Stimulated activated naive CD8-positive, alpha-beta T cell treated with anti-CD3 and anti-CD28 coated beads, Interleukin-15, Interleukin-2, amounts not matched to agents 100 ng/mL and 50 ng/mL, for 24 hours (primary cell): ENCODE measurements around the gene LAMA4.
"Not testable (repeated sequence)": the region's sequence is repeated elsewhere in the genome, so short reads cannot be mapped to it uniquely, and the experiment has no call there.

Experiments used
- H3K27ac Mint-ChIP-seq: one replicate; pipeline ENCODE4 v1.8.0; 2021; ENCODE audit warnings: mild to moderate bottlenecking, mixed read lengths
- H3K27me3 Mint-ChIP-seq: one replicate; pipeline ENCODE4 v1.8.0; 2021; ENCODE audit warnings: mixed read lengths
- H3K36me3 Mint-ChIP-seq: one replicate; pipeline ENCODE4 v1.8.0; 2021; ENCODE audit warnings: low read depth, mixed read lengths
- H3K4me1 Mint-ChIP-seq: one replicate; pipeline ENCODE4 v1.8.0; 2021; ENCODE audit warnings: low read depth, mixed read lengths
- H3K4me3 Mint-ChIP-seq: one replicate; pipeline ENCODE4 v1.8.0; 2021; ENCODE audit warnings: mild to moderate bottlenecking, mixed read lengths
- H3K9me3 Mint-ChIP-seq: one replicate; pipeline ENCODE4 v1.8.0; 2021; ENCODE audit warnings: mixed read lengths

Gene LAMA4

DNA sequence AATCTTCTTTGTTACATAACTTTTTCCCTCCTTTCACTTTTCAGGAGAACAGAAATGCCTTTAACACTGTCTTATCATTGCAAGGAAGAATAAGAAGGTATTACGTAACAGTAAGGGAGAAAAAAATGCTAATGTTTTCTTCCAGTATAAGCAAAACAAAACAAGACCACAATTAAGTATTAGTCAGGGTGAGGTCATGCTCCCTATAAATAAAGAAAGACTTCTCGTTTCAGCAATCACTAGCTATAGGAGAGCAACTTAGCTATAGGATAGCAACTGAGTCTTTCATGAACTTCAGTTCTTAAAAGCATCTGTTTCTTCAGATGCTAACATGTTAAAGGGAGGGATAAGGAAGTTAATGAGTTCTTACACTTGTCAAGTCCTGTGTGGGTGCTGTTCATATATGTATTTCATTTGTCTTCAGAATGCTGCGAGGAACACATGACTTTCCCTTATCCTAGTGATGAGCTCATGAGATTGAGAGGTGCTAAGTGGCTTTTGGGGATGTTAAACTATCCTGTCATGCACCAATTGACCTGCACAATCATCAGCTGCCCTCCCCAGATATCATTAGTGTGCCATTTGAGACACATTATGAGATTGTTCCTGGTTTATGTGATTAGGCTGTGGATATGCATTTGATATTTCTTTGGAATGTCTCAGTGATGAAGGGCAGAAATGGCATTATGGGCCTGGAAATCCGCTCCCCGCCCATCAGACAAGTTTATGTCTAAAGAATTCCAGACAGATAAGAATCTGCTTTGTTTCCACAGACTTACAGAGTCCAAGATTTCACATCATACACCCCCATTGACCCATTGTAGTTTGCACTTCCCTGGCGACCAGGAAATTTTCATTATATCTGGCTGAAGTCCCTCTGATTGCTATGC lies 37.5 kb downstream of the LAMA4 start:
- no peak overlapping the region for H3K27ac Mint-ChIP-seq
- H3K9me3 Mint-ChIP-seq = no peaks in the 10 kb centered on the region
- H3K4me1 Mint-ChIP-seq = no peaks in the 10 kb centered on the region
- H3K36me3 Mint-ChIP-seq = no peaks in the 10 kb centered on the region
- no peak overlapping the region for H3K4me3 Mint-ChIP-seq
- peaks cover 26% of the 10 kb centered on the region for H3K27me3 Mint-ChIP-seq

DNA sequence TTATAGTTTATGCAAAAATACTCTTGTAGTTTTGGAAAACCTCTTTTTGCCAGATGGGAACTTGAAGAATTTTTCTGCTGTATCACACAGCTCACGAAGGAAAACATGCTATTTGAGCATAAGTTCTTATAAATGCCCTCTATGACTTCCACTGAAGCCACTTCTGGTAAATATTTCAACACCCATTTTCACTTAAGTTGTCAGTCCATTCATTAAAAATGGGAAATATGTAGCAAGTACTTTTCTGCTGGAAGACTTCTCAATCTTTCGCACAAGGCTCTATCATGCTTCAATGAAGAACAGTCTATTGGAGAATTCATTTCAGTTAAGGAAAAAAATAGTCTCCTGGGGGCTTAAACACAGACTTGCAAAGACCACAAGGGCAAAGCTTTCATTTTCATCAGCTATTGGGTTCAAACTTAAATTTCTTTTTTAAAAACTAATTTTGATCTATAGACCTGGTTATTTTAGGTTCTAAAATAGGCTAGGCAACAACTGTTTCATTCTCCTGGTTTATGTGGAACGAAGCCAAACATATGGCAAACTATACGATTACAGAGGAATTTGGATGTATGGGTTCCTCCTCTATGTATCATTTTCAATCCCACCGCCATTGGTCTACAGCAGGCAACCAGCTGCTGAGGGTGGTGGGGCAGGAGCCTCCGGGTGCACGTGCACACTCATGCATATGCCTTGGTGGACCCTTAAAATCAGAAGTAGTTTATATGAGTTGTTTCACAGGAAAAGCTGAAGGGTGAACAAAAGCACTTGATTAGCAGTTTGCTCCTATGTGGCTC lies 38.7 kb downstream of the LAMA4 start:
- H3K9me3 Mint-ChIP-seq = no peaks in the 10 kb centered on the region
- no peak overlapping the region for H3K4me3 Mint-ChIP-seq
- no peak overlapping the region for H3K27ac Mint-ChIP-seq
- peaks cover 33% of the 10 kb centered on the region for H3K27me3 Mint-ChIP-seq
- no peaks in the 10 kb centered on the region for H3K36me3 Mint-ChIP-seq
- no peaks in the 10 kb centered on the region for H3K4me1 Mint-ChIP-seq

- H3K4me1 Mint-ChIP-seq = no peaks in the 10 kb centered on the region
- H3K4me3 Mint-ChIP-seq = no peak overlapping the region
- H3K27me3 Mint-ChIP-seq = peaks cover 33% of the 10 kb centered on the region
- no peak overlapping the region for H3K27ac Mint-ChIP-seq
- no peaks in the 10 kb centered on the region for H3K36me3 Mint-ChIP-seq
- H3K9me3 Mint-ChIP-seq = no peaks in the 10 kb centered on the region
Observed at GRCh38 chr6:112214739-112215269, 39.6 kb downstream of the LAMA4 start.

GRCh38 chr6:112210852-112211251 lies 43.5 kb downstream of the LAMA4 start:
- H3K27ac Mint-ChIP-seq = no peak overlapping the region
- no peak overlapping the region for H3K4me3 Mint-ChIP-seq
- peaks cover 35% of the 10 kb centered on the region for H3K27me3 Mint-ChIP-seq
- no peaks in the 10 kb centered on the region for H3K36me3 Mint-ChIP-seq
- H3K4me1 Mint-ChIP-seq = no peaks in the 10 kb centered on the region
- H3K9me3 Mint-ChIP-seq = no peaks in the 10 kb centered on the region

DNA sequence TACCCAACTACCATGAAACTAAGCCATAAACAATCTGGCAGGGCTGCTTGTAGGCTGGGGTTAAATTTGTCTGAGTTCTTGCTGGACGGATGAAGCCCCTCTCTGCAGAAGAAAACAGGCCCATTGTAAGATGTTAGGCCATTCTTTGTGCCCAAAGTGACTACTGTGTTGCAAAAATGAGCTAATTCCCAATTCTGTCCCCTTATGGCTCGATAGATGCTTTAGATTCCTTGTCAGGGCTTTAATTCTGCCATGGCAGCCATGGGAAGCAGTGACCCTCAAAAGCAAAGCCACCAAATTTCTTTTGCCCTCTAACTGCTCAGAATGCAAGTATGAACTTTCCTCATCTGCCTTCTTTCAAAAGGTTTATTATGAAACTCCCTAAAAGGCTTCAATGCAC lies 45.2 kb downstream of the LAMA4 start:
- Mint-ChIP-seq H3K36me3 (no peaks in the 10 kb centered on the region), H3K27ac (no peak overlapping the region), H3K4me3 (no peak overlapping the region), H3K9me3 (no peaks in the 10 kb centered on the region), H3K27me3 (peaks cover 38% of the 10 kb centered on the region), H3K4me1 (no peaks in the 10 kb centered on the region)

GRCh38 chr6:112207776-112208175 lies 46.6 kb downstream of the LAMA4 start:
- no peaks in the 10 kb centered on the region for H3K9me3 Mint-ChIP-seq
- peaks cover 31% of the 10 kb centered on the region for H3K27me3 Mint-ChIP-seq
- no peaks in the 10 kb centered on the region for H3K36me3 Mint-ChIP-seq
- H3K4me1 Mint-ChIP-seq = no peaks in the 10 kb centered on the region
- H3K27ac Mint-ChIP-seq = no peak overlapping the region
- H3K4me3 Mint-ChIP-seq = no peak overlapping the region

DNA sequence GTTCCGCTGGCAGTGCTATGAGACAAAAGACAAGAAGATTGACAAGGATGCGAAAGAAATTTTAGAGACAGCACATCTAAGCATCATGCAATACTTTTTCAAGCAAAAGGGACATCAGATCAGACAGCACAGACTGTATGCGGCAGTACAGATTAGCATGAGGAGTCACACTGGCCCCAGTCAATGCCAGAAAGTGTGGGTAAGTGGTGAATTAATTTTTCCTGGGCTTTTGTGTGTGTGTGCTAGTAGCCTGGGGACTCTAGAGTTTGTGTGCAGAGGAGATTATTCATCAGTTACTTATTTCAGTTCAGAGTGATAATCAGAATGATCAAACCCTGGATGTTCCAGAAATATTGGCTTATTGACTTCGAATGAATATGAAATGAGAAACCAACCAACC lies 47.2 kb downstream of the LAMA4 start:
- Mint-ChIP-seq H3K4me1 (no peaks in the 10 kb centered on the region), H3K4me3 (no peak overlapping the region), H3K36me3 (no peaks in the 10 kb centered on the region), H3K27me3 (peaks cover 34% of the 10 kb centered on the region), H3K27ac (no peak overlapping the region), H3K9me3 (no peaks in the 10 kb centered on the region)

GRCh38 chr6:112206110-112206458 lies 48.3 kb downstream of the LAMA4 start:
- peaks cover 25% of the 10 kb centered on the region for H3K27me3 Mint-ChIP-seq
- no peak overlapping the region for H3K27ac Mint-ChIP-seq
- H3K4me3 Mint-ChIP-seq = no peak overlapping the region

GRCh38 chr6:112205427-112206109 lies 48.8 kb downstream of the LAMA4 start:
- no peak overlapping the region for H3K27ac Mint-ChIP-seq
- peaks cover 23% of the 10 kb centered on the region for H3K27me3 Mint-ChIP-seq
- no peaks in the 10 kb centered on the region for H3K4me1 Mint-ChIP-seq
- no peaks in the 10 kb centered on the region for H3K36me3 Mint-ChIP-seq
- H3K4me3 Mint-ChIP-seq = no peak overlapping the region
- H3K9me3 Mint-ChIP-seq = no peaks in the 10 kb centered on the region

More at GRCh38 chr6:112206110-112206458, 48.3 kb downstream of the LAMA4 start:
- Mint-ChIP-seq H3K36me3 (no peaks in the 10 kb centered on the region), H3K4me1 (no peaks in the 10 kb centered on the region), H3K9me3 (no peaks in the 10 kb centered on the region)

GRCh38 chr6:112204350-112204706 lies 50.0 kb downstream of the LAMA4 start:
- no peaks in the 10 kb centered on the region for H3K36me3 Mint-ChIP-seq
- H3K27ac Mint-ChIP-seq = no peak overlapping the region
- no peaks in the 10 kb centered on the region for H3K4me1 Mint-ChIP-seq
- H3K4me3 Mint-ChIP-seq = no peak overlapping the region
- H3K9me3 Mint-ChIP-seq = no peaks in the 10 kb centered on the region
- peaks cover 23% of the 10 kb centered on the region for H3K27me3 Mint-ChIP-seq

- H3K4me3 Mint-ChIP-seq = no peak overlapping the region
- peaks cover 23% of the 10 kb centered on the region for H3K27me3 Mint-ChIP-seq
- H3K9me3 Mint-ChIP-seq = no peaks in the 10 kb centered on the region
- no peak overlapping the region for H3K27ac Mint-ChIP-seq
- H3K4me1 Mint-ChIP-seq = no peaks in the 10 kb centered on the region
- no peaks in the 10 kb centered on the region for H3K36me3 Mint-ChIP-seq
Observed at GRCh38 chr6:112203577-112204349, 50.6 kb downstream of the LAMA4 start.

DNA sequence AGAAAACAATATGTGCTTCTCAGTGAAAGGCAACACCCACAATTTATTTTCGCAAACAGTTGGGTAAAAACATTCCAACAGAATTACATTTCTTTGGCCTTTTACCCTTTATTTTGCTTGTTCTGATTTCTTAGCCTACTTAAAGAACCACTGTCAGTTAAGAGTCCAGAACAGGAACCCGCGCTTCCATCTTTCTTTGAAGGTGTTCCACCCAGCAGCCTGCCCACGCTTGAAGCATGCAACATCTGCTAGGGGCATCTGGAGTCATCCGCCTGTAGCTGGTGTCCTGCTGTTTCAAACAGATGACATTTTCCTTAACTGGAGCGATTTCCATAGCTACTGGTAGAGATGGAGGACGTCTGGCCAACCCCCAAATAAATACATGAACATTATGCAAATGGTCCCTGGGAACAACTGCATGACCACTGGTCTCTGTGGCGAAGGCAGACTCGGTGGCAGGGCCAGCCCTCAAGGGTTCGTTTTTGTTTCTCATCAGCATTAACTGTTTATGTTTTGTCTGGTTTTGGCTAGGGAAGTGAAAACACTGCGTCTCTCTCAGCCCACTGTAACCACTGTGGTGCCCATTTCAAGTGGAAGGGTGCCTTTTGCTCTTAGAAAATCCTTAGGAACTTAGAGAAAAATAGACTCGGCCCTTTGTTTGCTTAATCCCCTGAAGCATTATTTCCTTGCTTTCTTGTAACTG lies 51.6 kb downstream of the LAMA4 start:
- H3K4me1 Mint-ChIP-seq = no peaks in the 10 kb centered on the region
- no peaks in the 10 kb centered on the region for H3K36me3 Mint-ChIP-seq
- H3K27ac Mint-ChIP-seq = no peak overlapping the region
- peaks cover 23% of the 10 kb centered on the region for H3K27me3 Mint-ChIP-seq
- H3K9me3 Mint-ChIP-seq = no peaks in the 10 kb centered on the region
- no peak overlapping the region for H3K4me3 Mint-ChIP-seq

- H3K4me1 Mint-ChIP-seq, H3K9me3 Mint-ChIP-seq, H3K36me3 Mint-ChIP-seq, H3K27me3 Mint-ChIP-seq, H3K27ac Mint-ChIP-seq, H3K4me3 Mint-ChIP-seq: not testable (repeated sequence)
Observed at GRCh38 chr6:112200185-112200914, 54.0 kb downstream of the LAMA4 start.
